H1 (cell line): ENCODE measurements around the gene PRR35. TPM values are rescaled to one million over a fixed set of nuclear protein-coding genes. Genes with fewer than 3 reads are reported as not detected.

Experiments
- CTCF ChIA-PET: fragments of 300-600 bp; sonication (Branson Sonifier 250); formaldehyde crosslinking; loops from one replicate; lab custom pipeline; 2021; ENCODE audit not compliant: partially characterized antibody; lab: Charles Lee
- POLR2A ChIA-PET: fragments of 300-600 bp; sonication (Branson Sonifier 250); formaldehyde crosslinking; loops from one replicate; lab custom pipeline; 2021; ENCODE audit warnings: inconsistent platforms; ENCODE audit not compliant: partially characterized antibody; lab: Charles Lee
- DNase-seq, 2 experiments: peaks; one replicate each; pipeline versions ENCODE4 v3.0.0 to v3.0.0-alpha.2; 2010 to 2022; ENCODE audit warnings: low spot score in 2 of 2, low read depth in 1 of 2, mixed read lengths in 1 of 2
- FAIRE-seq: peaks from 2 replicates; lab custom pipeline; 2011; peaks lifted over from hg19 to GRCh38; lab: Jason Lieb, UNC
- H2AFZ ChIP-seq: 2 replicates; pipeline ENCODE4 v1.8.1; 2012; ENCODE audit warnings: low read length, inconsistent platforms
- H2AK5ac ChIP-seq: 2 replicates; pipeline ENCODE4 v1.6.1; 2013; ENCODE audit warnings: low read depth, low read length
- H2BK120ac ChIP-seq: replicated peaks from 2 replicates; pipeline ENCODE3; 2013; ENCODE audit warnings: low read depth, low read length, inconsistent platforms
- H2BK12ac ChIP-seq: 2 replicates; pipeline ENCODE4 v1.6.1; 2013; ENCODE audit warnings: low read depth, low read length
- H2BK15ac ChIP-seq: 2 replicates; pipeline ENCODE4 v1.6.1; 2013; ENCODE audit warnings: low read length
- H2BK20ac ChIP-seq: 2 replicates; pipeline ENCODE4 v1.6.1; 2013; ENCODE audit warnings: low read length
- H2BK5ac ChIP-seq: 2 replicates; pipeline ENCODE4 v1.6.1; 2013; ENCODE audit warnings: low read depth, low read length
- H3K14ac ChIP-seq: 2 replicates; pipeline ENCODE4 v1.6.1; 2013; ENCODE audit warnings: inconsistent platforms; ENCODE audit not compliant: insufficient read length
- H3K18ac ChIP-seq: 2 replicates; pipeline ENCODE4 v1.6.1; 2013; ENCODE audit warnings: low read length; ENCODE audit errors: extremely low read depth
- H3K23ac ChIP-seq: 2 replicates; pipeline ENCODE4 v1.6.1; 2013; ENCODE audit warnings: inconsistent platforms; ENCODE audit not compliant: insufficient read length
- H3K23me2 ChIP-seq: 2 replicates; pipeline ENCODE4 v1.6.1; 2013; ENCODE audit warnings: low read depth, low read length
- H3K27ac ChIP-seq: 2 replicates; pipeline ENCODE4 v1.6.1; 2011; ENCODE audit warnings: low read depth, low read length, inconsistent platforms
- H3K27me3 ChIP-seq, 4 experiments: replicated peaks in 1 of 4; 1 replicate in 1 of 4; 2 replicates in 3 of 4; pipeline versions ENCODE4 v1.6.1 to v1.8.1; 2011 to 2013; ENCODE audit warnings: low read length in 3 of 4, mild to moderate bottlenecking in 3 of 4, inconsistent platforms in 2 of 4, mixed read lengths in 2 of 4, moderate library complexity in 1 of 4; ENCODE audit not compliant: control insufficient read depth in 3 of 4, insufficient read depth in 3 of 4; ENCODE audit errors: extremely low read depth in 1 of 4
- H3K36me3 ChIP-seq, 4 experiments: 2 replicates each; pipeline versions ENCODE4 v1.6.1 to v1.8.1; 2011 to 2013; ENCODE audit warnings: mild to moderate bottlenecking in 4 of 4, low read length in 3 of 4, moderate library complexity in 2 of 4, control low read depth in 1 of 4, inconsistent platforms in 1 of 4; ENCODE audit not compliant: insufficient read depth in 4 of 4, control insufficient read depth in 2 of 4
- H3K4ac ChIP-seq: replicated peaks from 2 replicates; pipeline ENCODE3; 2013; ENCODE audit warnings: low read length, low read depth, mixed read lengths, inconsistent platforms; ENCODE audit not compliant: insufficient read length
- H3K4me1 ChIP-seq, 4 experiments: replicated peaks in 1 of 4; 1 replicate in 1 of 4; 2 replicates in 3 of 4; pipeline versions ENCODE4 v1.6.1 to v1.8.1; 2011 to 2013; ENCODE audit warnings: low read length in 3 of 4, inconsistent platforms in 2 of 4, mixed read lengths in 1 of 4; ENCODE audit not compliant: insufficient read depth in 4 of 4, control insufficient read depth in 3 of 4
- H3K4me2 ChIP-seq, 2 experiments: 2 replicates each; pipeline versions ENCODE4 v1.6.1 to v1.8.1; 2011 to 2013; ENCODE audit warnings: low read depth in 2 of 2, low read length in 2 of 2, control low read depth in 1 of 2, inconsistent platforms in 1 of 2, mild to moderate bottlenecking in 1 of 2; ENCODE audit not compliant: insufficient read depth in 1 of 2
- H3K4me3 ChIP-seq, 4 experiments: fragments of 200-600, 300-600 bp in 1 of 4; sonication (generic), shearing (Covaris generic), sonication (Bioruptor Twin) in 1 of 4; 2 replicates each; pipeline versions ENCODE4 v1.5.1 to v1.8.1; 2011 to 2016; ENCODE audit warnings: low read length in 4 of 4, low read depth in 3 of 4, control low read depth in 2 of 4, inconsistent platforms in 2 of 4, mild to moderate bottlenecking in 2 of 4, mixed read lengths in 1 of 4, moderate library complexity in 1 of 4; ENCODE audit not compliant: insufficient read depth in 2 of 4; ENCODE audit errors: extremely low read depth in 1 of 4
- H3K56ac ChIP-seq: replicated peaks from 2 replicates; pipeline ENCODE3; 2013; ENCODE audit warnings: low read depth, mild to moderate bottlenecking, mixed read lengths, low read length, inconsistent platforms; ENCODE audit not compliant: insufficient read length
- H3K79me1 ChIP-seq: 2 replicates; pipeline ENCODE4 v1.6.1; 2013; ENCODE audit warnings: low read depth, low read length, control low read depth
- H3K79me2 ChIP-seq, 2 experiments: 2 replicates each; pipeline versions ENCODE4 v1.6.1 to v1.8.1; 2012 to 2013; ENCODE audit warnings: low read length in 2 of 2, mild to moderate bottlenecking in 2 of 2, inconsistent platforms in 1 of 2; ENCODE audit not compliant: insufficient read depth in 2 of 2, control insufficient read depth in 1 of 2
- H3K9ac ChIP-seq, 4 experiments: replicated peaks in 1 of 4; 1 replicate in 1 of 4; 2 replicates in 3 of 4; pipeline versions ENCODE4 v1.6.1 to v1.8.1; 2011 to 2013; ENCODE audit warnings: low read depth in 3 of 4, low read length in 3 of 4, control low read depth in 2 of 4, mild to moderate bottlenecking in 2 of 4, moderate library complexity in 2 of 4, inconsistent platforms in 1 of 4; ENCODE audit errors: extremely low read depth in 1 of 4
- H3K9me3 ChIP-seq, 2 experiments: 2 replicates each; pipeline versions ENCODE4 v1.6.1 to v1.8.1; 2012 to 2013; ENCODE audit warnings: mild to moderate bottlenecking in 2 of 2, moderate library complexity in 2 of 2, control low read depth in 1 of 2, inconsistent platforms in 1 of 2, low read depth in 1 of 2, low read length in 1 of 2, mixed read lengths in 1 of 2; ENCODE audit not compliant: insufficient read depth in 2 of 2
- H4K20me1 ChIP-seq, 2 experiments: replicated peaks in 1 of 2; 2 replicates each; pipeline versions ENCODE3 to v1.8.1; 2011 to 2013; ENCODE audit warnings: inconsistent platforms in 2 of 2, low read length in 2 of 2, mild to moderate bottlenecking in 1 of 2; ENCODE audit not compliant: insufficient read depth in 2 of 2, control insufficient read depth in 1 of 2
- H4K5ac ChIP-seq: 2 replicates; pipeline ENCODE4 v1.6.1; 2013; ENCODE audit warnings: low read length, low read depth, mixed read lengths, inconsistent platforms; ENCODE audit not compliant: insufficient read length
- H4K8ac ChIP-seq: 2 replicates; pipeline ENCODE4 v1.8.0; 2013; ENCODE audit warnings: mild to moderate bottlenecking, moderate library complexity, low read length, inconsistent platforms; ENCODE audit not compliant: insufficient read depth; ENCODE audit errors: extremely low read depth
- H4K91ac ChIP-seq: replicated peaks from 2 replicates; pipeline ENCODE3; 2013; ENCODE audit warnings: low read length, mixed read lengths, inconsistent platforms; ENCODE audit not compliant: insufficient read length
- ATF2 ChIP-seq: IDR thresholded peaks from 2 replicates; pipeline ENCODE4 v1.6.1; 2012; ENCODE audit warnings: low read length, inconsistent platforms
- CTBP2 ChIP-seq: IDR thresholded peaks from 2 replicates; pipeline ENCODE4 v1.7.0; 2011; ENCODE audit warnings: borderline replicate concordance, mild to moderate bottlenecking, moderate library complexity, mixed read lengths, low read length; ENCODE audit not compliant: insufficient read depth, insufficient read length
- EGR1 ChIP-seq: IDR thresholded peaks from 2 replicates; pipeline ENCODE4 v1.6.1; 2011; ENCODE audit warnings: low read depth, low read length, borderline replicate concordance
- GABPA ChIP-seq: IDR thresholded peaks from 2 replicates; pipeline ENCODE4 v1.6.1; 2011; ENCODE audit warnings: mild to moderate bottlenecking, low read length, moderate library complexity, borderline replicate concordance; ENCODE audit not compliant: insufficient read depth
- GTF2F1 ChIP-seq: IDR thresholded peaks from 2 replicates; pipeline ENCODE4 v1.6.1; 2012; ENCODE audit warnings: low read depth, low read length, improper control_type of control experiment, borderline replicate concordance
- PHF8 ChIP-seq: fragments of 200-600 bp; sonication (generic); conservative IDR thresholded peaks from 2 replicates; pipeline ENCODE4 v1.7.1; 2012; ENCODE audit warnings: low read depth, mild to moderate bottlenecking, inconsistent platforms, low read length, moderate library complexity
- POLR2A ChIP-seq, 2 experiments: IDR thresholded peaks; 1 replicate in 1 of 2; 2 replicates in 1 of 2; pipeline ENCODE4 v1.6.1; 2011; ENCODE audit warnings: low read depth in 2 of 2, low read length in 2 of 2, mild to moderate bottlenecking in 2 of 2; ENCODE audit errors: control extremely low read depth in 1 of 2
- TAF7 ChIP-seq: optimal IDR thresholded peaks from 2 replicates; pipeline ENCODE3; 2011; ENCODE audit warnings: low read depth, mild to moderate bottlenecking, inconsistent platforms, low read length, moderate library complexity, borderline replicate concordance
- WGBS, 2 experiments: shearing (Covaris generic) in 1 of 2; methylation state at CpG; one replicate each; pipeline versions ENCODE4 v1.1.6 to v1.1.7; 2013 to 2015; ENCODE audit warnings: low lambda C conversion rate in 2 of 2, mixed read lengths in 2 of 2, inconsistent platforms in 1 of 2, low coverage in 1 of 2, missing lambda C conversion rate in 1 of 2; ENCODE audit not compliant: insufficient replicate concordance in 2 of 2, insufficient coverage in 1 of 2, insufficient read length in 1 of 2; ENCODE audit errors: extremely low coverage in 1 of 2, missing lambda C conversion rate in 1 of 2; 5-methylcytosine and 5-hydroxymethylcytosine counted together
- polyA plus RNA-seq, 7 experiments: library from polyadenylated mRNA; depleted of rRNA in 3 of 7; stranded (reverse) in 5 of 7; unstranded in 2 of 7; fragments of >200 nt in 5 of 7; fragments of 200-250 nt in 2 of 7; gene quantifications; 1 replicate in 5 of 7; 2 replicates in 1 of 7; 4 replicates in 1 of 7; pipeline versions ENCODE4 v1.2.1 to v1.2.3, GENCODE V29; 2011 to 2013; ENCODE audit warnings: missing spikeins in 2 of 7, mixed read lengths in 2 of 7
- total RNA-seq: library from RNA; stranded (reverse); fragmentation: NEBNext Ultra II Directional; extraction: Animal tissue kit (Norgen Biotek cat#: 25700); gene quantifications from 2 replicates; pipeline ENCODE4 v1.2.1, GENCODE V29; 2021

PRR35 gene
- total and polyA plus RNA-seq, 2 of the 8 experiments (the other 6 are each of a cell fraction or from before 2014, with no cell fraction given) = 0.38 to 0.50 TPM

DNA sequence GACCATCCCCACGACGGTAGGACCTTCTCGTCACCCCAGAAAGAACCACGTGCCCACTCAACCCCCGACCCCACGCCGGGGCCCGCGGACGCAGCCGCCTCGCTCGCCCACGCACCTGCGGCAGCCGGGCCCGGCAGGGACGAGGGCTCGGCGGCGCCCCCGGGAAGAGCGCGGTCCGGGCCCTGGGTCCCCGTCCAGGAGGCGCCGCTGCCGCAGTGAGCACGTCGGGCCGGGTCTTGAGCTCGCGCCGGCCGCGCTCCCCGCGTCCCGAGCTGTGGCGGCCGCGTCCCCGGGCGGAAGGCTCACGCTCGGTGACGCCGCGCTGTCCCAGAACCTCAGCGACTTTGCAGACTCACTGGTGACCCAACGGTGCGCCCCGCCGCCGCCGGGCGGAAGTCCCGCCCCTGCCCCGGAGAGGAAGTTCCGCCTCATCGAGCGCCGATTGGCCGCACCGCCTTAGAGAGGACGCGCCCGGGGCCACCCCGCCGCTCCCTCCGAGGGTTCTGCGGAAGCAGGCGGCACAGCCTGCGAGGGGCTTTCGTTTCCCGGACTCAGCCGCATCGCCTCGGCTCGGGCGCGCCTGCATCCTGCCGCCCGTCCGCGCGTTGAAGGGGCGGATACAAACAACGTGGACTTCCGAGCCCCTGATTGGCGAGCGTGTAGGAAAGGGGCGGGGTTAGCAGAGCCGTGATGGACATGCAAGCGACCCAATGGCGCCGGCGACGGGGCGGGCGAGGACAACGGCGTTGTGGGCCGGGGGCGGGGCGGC, 28.9 kb downstream of the PRR35 start:
- Histone ChIP-seq H2BK12ac (peak overlapping the region; percentile 75; the same call in 1 of the 2 replicates), H3K4ac (peak overlapping the region; percentile 91), H3K79me2 (peaks cover 0 to 15% of the 10 kb centered on the region in 2 experiments; a peak in 2 of 4 replicates), H2BK20ac (no peak overlapping the region), H2BK15ac (peak overlapping the region; percentile 81; the same call in 1 of the 2 replicates), H3K36me3 (no peaks in the 10 kb centered on the region), H3K56ac (peak overlapping the region; percentile 99), H4K91ac (peak overlapping the region; percentile 98), H3K4me2 (peak overlapping the region; percentile 78 to 81), H3K27me3 (peaks cover 0 to 45% (median 29%) of the 10 kb centered on the region in 4 experiments; a peak in 5 of 7 replicates), H2AFZ (peak overlapping the region; percentile 56; the same call in 1 of the 2 replicates), H3K14ac (no peak overlapping the region), H3K23ac (no peak overlapping the region), H3K18ac (peak overlapping the region; percentile 99), H4K20me1 (peaks cover 16 to 43% of the 10 kb centered on the region in 2 experiments), H2AK5ac (no peak overlapping the region; the same call in 1 of the 2 replicates), H3K4me1 (peaks cover 0 to 19% (median 11%) of the 10 kb centered on the region in 4 experiments; a peak in 6 of 7 replicates), H4K5ac (peak overlapping the region; percentile 100), H3K79me1 (peaks cover 8% of the 10 kb centered on the region; the same call in 1 of the 2 replicates), H3K9ac (peak overlapping the region; percentile 89 to 95 (median 93)), H2BK5ac (peak overlapping the region; percentile 99), H3K27ac (peak overlapping the region; percentile 99), H3K4me3 (peak overlapping the region; percentile 90 to 94 (median 91)), H4K8ac (peak overlapping the region; percentile 100), H3K23me2 (peaks cover 9% of the 10 kb centered on the region), H2BK120ac (peak overlapping the region; percentile 83), H3K9me3 (no peaks in the 10 kb centered on the region)
- CTCF ChIA-PET = interaction anchor here (0.7 to 4.3 kb wide), 4 partner anchors 9 to 33 kb away, joined by 3 to 30 read pairs (median 4); no protein-coding TSS in a partner anchor
- FAIRE-seq (no peak), DNase-seq (peak; percentile 73 to 100)
- 1% methylated on average over 32 of the region's 107 CpGs; no CpG with 5 or more reads in 1 of the 2 experiments for WGBS, 2 experiments
- POLR2A ChIA-PET = interaction anchor here (0.9 to 2.3 kb wide), 15 partner anchors 9 to 101 kb away, joined by 3 to 9 read pairs (median 4); partner anchors contain the start of genes METTL26, STUB1, WDR24 and WDR90
- TF ChIP-seq POLR2A (IDR thresholded peaks at IDR 0.05; ENCODE audit: control extremely low read depth in 1 of 2, low read depth in 2 of 2, low read length in 2 of 2) (peak in 1 of 2 experiments; percentile 55; a peak in 2 of 3 replicates), ATF2 (no peak), GABPA (peak; percentile 94), EGR1 (peak; percentile 75; the same call in 1 of the 2 replicates), TAF7 (peak; percentile 76), CTBP2 (no peak), GTF2F1 (no peak), PHF8 (peak; percentile 75)
